Measurements from ENCODE around the gene NPM1.
"Not testable (repeated sequence)": the region's sequence is repeated elsewhere in the genome, so short reads cannot be mapped to it uniquely, and the experiment has no call there.

Gene NPM1

GRCh38 chr5:171388816-171389168 lies 1.1 kb downstream of the NPM1 start:
- Histone ChIP-seq H3K9ac (ENCODE audit: low read length) (no peak overlapping the region), H3K4me1 (ENCODE audit: control insufficient read depth, insufficient read depth, low read length) (peaks cover 7% of the 10 kb centered on the region), H3K27me3 (ENCODE audit: control insufficient read depth, insufficient read depth, low read length) (no peaks in the 10 kb centered on the region), H3K36me3 (ENCODE audit: control insufficient read depth, insufficient read depth, low read length) (peaks cover 11% of the 10 kb centered on the region), H3K4me3 (ENCODE audit: low read length) (peak overlapping the region; percentile 99), H3K27ac (ENCODE audit: low read depth, low read length) (no peak overlapping the region)

GRCh38 chr5:171390883-171391677 lies 3.4 kb downstream of the NPM1 start:
- Histone ChIP-seq H3K27ac (ENCODE audit: low read depth, low read length) (no peak overlapping the region), H3K4me3 (ENCODE audit: low read length) (peak overlapping the region; percentile 8), H3K27me3 (ENCODE audit: control insufficient read depth, insufficient read depth, low read length) (no peaks in the 10 kb centered on the region), H3K4me1 (ENCODE audit: control insufficient read depth, insufficient read depth, low read length) (peaks cover 7% of the 10 kb centered on the region), H3K9ac (ENCODE audit: low read length) (no peak overlapping the region), H3K36me3 (ENCODE audit: control insufficient read depth, insufficient read depth, low read length) (peaks cover 19% of the 10 kb centered on the region)

GRCh38 chr5:171391996-171392577 lies 4.4 kb downstream of the NPM1 start:
- Histone ChIP-seq H3K4me3 (ENCODE audit: low read length) (no peak overlapping the region), H3K36me3 (ENCODE audit: control insufficient read depth, insufficient read depth, low read length) (peaks cover 24% of the 10 kb centered on the region), H3K4me1 (ENCODE audit: control insufficient read depth, insufficient read depth, low read length) (peaks cover 7% of the 10 kb centered on the region), H3K27me3 (ENCODE audit: control insufficient read depth, insufficient read depth, low read length) (no peaks in the 10 kb centered on the region), H3K27ac (ENCODE audit: low read depth, low read length) (no peak overlapping the region), H3K9ac (ENCODE audit: low read length) (no peak overlapping the region)

- H3K27me3 ChIP-seq (ENCODE audit: control insufficient read depth, insufficient read depth, low read length) = no peaks in the 10 kb centered on the region
- H3K4me3 ChIP-seq (ENCODE audit: low read length) = no peak overlapping the region
- peaks cover 27% of the 10 kb centered on the region for H3K36me3 ChIP-seq (ENCODE audit: control insufficient read depth, insufficient read depth, low read length)
- H3K4me1 ChIP-seq (ENCODE audit: control insufficient read depth, insufficient read depth, low read length) = peaks cover 7% of the 10 kb centered on the region
- H3K27ac ChIP-seq (ENCODE audit: low read depth, low read length) = no peak overlapping the region
- no peak overlapping the region for H3K9ac ChIP-seq (ENCODE audit: low read length)
Measured at GRCh38 chr5:171392585-171393159, 5.0 kb downstream of the NPM1 start.

DNA sequence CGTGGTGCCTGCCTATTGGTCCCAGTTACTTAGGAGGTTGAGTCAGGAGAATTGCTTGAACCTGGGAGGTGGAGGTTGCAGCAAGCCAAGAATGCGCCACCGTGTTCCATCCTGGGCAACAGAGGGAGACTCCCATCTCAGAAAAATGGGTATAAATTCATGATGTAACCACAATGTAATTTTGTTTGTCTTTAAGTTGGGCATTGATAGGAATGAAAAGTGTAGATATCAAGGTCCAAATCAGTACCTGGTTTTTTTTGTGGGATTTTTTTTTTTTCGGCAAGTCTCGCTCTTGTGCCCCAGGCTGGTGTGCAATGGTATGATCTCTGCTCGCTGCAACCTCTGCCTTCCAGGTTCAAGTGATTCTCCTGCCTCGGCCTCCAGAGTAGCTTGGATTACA lies 7.4 kb downstream of the NPM1 start:
- H3K36me3 ChIP-seq (ENCODE audit: control insufficient read depth, insufficient read depth, low read length) = peaks cover 27% of the 10 kb centered on the region
- H3K27me3 ChIP-seq (ENCODE audit: control insufficient read depth, insufficient read depth, low read length) = no peaks in the 10 kb centered on the region
- H3K27ac ChIP-seq (ENCODE audit: low read depth, low read length) = no peak overlapping the region
- H3K4me3 ChIP-seq (ENCODE audit: low read length) = no peak overlapping the region
- peaks cover 4% of the 10 kb centered on the region for H3K4me1 ChIP-seq (ENCODE audit: control insufficient read depth, insufficient read depth, low read length)
- H3K9ac ChIP-seq (ENCODE audit: low read length) = no peak overlapping the region

GRCh38 chr5:171396583-171396982 lies 8.9 kb downstream of the NPM1 start:
- not testable (repeated sequence) for H3K27me3 ChIP-seq (ENCODE audit: control insufficient read depth, insufficient read depth, low read length); H3K4me1 ChIP-seq (ENCODE audit: control insufficient read depth, insufficient read depth, low read length); H3K27ac ChIP-seq (ENCODE audit: low read depth, low read length); H3K9ac ChIP-seq (ENCODE audit: low read length); H3K4me3 ChIP-seq (ENCODE audit: low read length)
- peaks cover 33% of the 10 kb centered on the region for H3K36me3 ChIP-seq (ENCODE audit: control insufficient read depth, insufficient read depth, low read length)

DNA sequence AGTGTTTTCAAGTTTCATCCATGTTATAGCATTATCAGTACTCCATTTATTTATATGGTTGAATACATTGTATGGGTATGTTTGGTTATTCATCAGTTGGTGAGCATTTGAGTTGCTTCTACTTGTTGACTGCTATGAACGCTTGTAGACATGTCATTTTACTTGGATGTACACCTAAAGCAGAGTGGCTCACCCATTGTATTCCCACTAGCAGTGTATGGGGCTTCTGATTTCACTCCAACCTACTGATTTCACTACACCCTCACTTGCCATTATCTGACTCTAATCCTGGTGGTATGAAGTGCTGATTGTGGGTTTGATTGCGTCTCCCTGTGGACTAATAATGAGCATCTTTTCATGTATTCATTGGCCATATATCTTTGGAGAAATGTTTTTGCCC lies 9.5 kb downstream of the NPM1 start:
- H3K27ac ChIP-seq (ENCODE audit: low read depth, low read length) = no peak overlapping the region
- H3K4me3 ChIP-seq (ENCODE audit: low read length) = no peak overlapping the region
- no peaks in the 10 kb centered on the region for H3K27me3 ChIP-seq (ENCODE audit: control insufficient read depth, insufficient read depth, low read length)
- H3K4me1 ChIP-seq (ENCODE audit: control insufficient read depth, insufficient read depth, low read length) = no peaks in the 10 kb centered on the region
- peaks cover 31% of the 10 kb centered on the region for H3K36me3 ChIP-seq (ENCODE audit: control insufficient read depth, insufficient read depth, low read length)
- H3K9ac ChIP-seq (ENCODE audit: low read length) = no peak overlapping the region

DNA sequence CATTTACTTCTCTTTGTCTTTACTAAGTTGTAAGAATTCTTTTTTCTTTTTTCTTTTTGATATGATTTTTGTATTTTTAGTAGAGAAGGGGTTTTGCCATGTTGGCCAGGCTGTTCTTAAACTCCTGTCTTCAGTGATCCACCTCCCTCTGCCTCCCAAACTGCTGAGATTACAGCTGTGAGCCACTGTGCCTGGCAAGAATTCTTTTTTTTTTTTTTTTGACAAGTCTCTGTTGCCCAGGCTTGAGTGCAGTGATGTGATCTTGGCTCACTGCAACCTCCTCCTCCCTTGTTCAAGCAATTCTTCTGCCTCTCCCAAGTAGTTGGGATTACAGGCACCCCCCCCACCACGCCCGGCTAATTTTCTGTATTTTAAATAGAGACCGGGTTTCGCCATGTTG lies 9.9 kb downstream of the NPM1 start:
- no peaks in the 10 kb centered on the region for H3K4me1 ChIP-seq (ENCODE audit: control insufficient read depth, insufficient read depth, low read length)
- no peak overlapping the region for H3K9ac ChIP-seq (ENCODE audit: low read length)
- no peak overlapping the region for H3K27ac ChIP-seq (ENCODE audit: low read depth, low read length)
- no peak overlapping the region for H3K4me3 ChIP-seq (ENCODE audit: low read length)
- H3K27me3 ChIP-seq (ENCODE audit: control insufficient read depth, insufficient read depth, low read length) = no peaks in the 10 kb centered on the region
- peaks cover 31% of the 10 kb centered on the region for H3K36me3 ChIP-seq (ENCODE audit: control insufficient read depth, insufficient read depth, low read length)

DNA sequence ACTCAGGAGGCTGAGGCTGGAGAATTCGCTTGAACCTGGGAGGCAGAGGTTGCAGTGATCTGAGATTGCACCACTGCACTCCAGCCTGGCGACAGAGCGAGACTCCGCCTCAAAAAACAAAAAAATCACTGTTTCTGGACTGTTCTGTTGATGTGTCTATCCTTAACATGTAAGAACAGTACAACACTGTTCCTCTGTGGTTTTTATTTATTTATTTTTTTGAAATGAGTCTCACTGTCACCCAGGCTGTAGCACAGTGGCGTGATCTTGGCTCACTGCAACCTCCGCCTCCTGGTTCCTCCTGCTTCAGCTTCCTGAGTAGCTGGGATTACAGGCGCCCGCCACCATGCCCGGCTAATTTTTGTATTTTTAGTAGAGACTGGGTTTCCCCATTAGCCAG lies 11.0 kb downstream of the NPM1 start:
- H3K36me3 ChIP-seq (ENCODE audit: control insufficient read depth, insufficient read depth, low read length) = peaks cover 26% of the 10 kb centered on the region
- not testable (repeated sequence) for H3K4me1 ChIP-seq (ENCODE audit: control insufficient read depth, insufficient read depth, low read length); H3K4me3 ChIP-seq (ENCODE audit: low read length); H3K27ac ChIP-seq (ENCODE audit: low read depth, low read length); H3K27me3 ChIP-seq (ENCODE audit: control insufficient read depth, insufficient read depth, low read length); H3K9ac ChIP-seq (ENCODE audit: low read length)

GRCh38 chr5:171400169-171400568 lies 12.5 kb downstream of the NPM1 start:
- no peaks in the 10 kb centered on the region for H3K4me1 ChIP-seq (ENCODE audit: control insufficient read depth, insufficient read depth, low read length)
- H3K36me3 ChIP-seq (ENCODE audit: control insufficient read depth, insufficient read depth, low read length) = peaks cover 18% of the 10 kb centered on the region
- H3K9ac ChIP-seq (ENCODE audit: low read length) = no peak overlapping the region
- H3K27ac ChIP-seq (ENCODE audit: low read depth, low read length) = no peak overlapping the region
- H3K4me3 ChIP-seq (ENCODE audit: low read length) = no peak overlapping the region
- H3K27me3 ChIP-seq (ENCODE audit: control insufficient read depth, insufficient read depth, low read length) = no peaks in the 10 kb centered on the region

DNA sequence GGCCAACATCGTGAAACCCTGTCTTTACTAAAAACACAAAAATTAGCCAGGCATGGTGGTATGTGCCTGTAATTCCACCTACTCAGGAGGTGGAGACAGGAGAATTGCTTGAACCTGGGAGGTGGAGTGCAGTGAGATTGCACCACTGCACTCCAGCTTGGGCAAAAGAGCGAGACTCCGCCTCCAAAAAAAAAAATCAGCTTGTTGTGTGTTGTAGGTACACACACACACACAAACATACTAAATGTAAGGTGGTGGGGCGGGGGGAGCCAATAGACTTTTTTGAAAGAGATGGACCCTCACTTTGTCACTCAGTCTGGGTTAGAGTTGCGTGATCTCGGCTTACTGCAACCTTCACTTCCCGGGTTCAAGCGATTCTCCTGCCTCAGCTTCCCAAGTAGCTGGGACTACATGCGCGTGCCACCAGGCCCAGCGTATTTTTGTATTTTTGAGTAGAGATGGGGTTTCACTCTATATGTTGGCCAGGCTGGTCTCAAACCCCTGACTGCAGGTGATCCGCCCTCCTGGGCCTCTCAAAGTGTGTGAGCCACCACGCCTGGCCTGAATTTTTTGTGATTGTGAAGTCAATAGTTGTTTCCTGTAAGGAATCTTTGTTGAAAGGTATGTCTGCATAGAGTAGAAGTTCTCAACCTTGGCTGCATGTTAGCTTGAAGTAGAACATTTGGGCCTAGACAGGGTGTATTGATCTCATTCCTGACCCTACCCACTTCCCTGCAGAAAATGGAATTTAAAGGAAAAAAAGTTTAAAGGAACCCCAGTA lies 13.7 kb downstream of the NPM1 start:
- Histone ChIP-seq H3K36me3 (ENCODE audit: control insufficient read depth, insufficient read depth, low read length) (peaks cover 17% of the 10 kb centered on the region), H3K27me3 (ENCODE audit: control insufficient read depth, insufficient read depth, low read length) (no peaks in the 10 kb centered on the region), H3K9ac (ENCODE audit: low read length) (no peak overlapping the region), H3K27ac (ENCODE audit: low read depth, low read length) (no peak overlapping the region), H3K4me3 (ENCODE audit: low read length) (no peak overlapping the region), H3K4me1 (ENCODE audit: control insufficient read depth, insufficient read depth, low read length) (no peaks in the 10 kb centered on the region)

DNA sequence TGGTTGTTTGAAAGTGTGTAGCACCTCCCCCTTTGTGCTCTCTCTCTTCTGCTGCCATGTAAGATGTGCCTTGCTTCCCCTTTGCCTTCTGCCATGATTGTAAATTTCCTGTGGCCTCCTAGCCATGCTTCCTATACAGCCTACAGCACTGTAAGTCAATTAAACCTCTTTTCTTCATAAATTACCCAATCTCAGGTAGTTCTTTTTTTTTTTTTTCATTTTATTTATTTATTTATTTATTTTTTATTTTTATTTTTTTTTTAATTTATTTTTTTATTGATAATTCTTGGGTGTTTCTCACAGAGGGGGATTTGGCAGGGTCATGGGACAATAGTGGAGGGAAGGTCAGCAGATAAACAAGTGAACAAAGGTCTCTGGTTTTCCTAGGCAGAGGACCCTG lies 15.1 kb downstream of the NPM1 start:
- H3K27me3 ChIP-seq (ENCODE audit: control insufficient read depth, insufficient read depth, low read length); H3K4me1 ChIP-seq (ENCODE audit: control insufficient read depth, insufficient read depth, low read length); H3K27ac ChIP-seq (ENCODE audit: low read depth, low read length); H3K9ac ChIP-seq (ENCODE audit: low read length); H3K4me3 ChIP-seq (ENCODE audit: low read length): not testable (repeated sequence)
- peaks cover 11% of the 10 kb centered on the region for H3K36me3 ChIP-seq (ENCODE audit: control insufficient read depth, insufficient read depth, low read length)

Data from rectal smooth muscle tissue (tissue), 1 donor.